ENCODE data around the gene AACS.

AACS gene

DNA sequence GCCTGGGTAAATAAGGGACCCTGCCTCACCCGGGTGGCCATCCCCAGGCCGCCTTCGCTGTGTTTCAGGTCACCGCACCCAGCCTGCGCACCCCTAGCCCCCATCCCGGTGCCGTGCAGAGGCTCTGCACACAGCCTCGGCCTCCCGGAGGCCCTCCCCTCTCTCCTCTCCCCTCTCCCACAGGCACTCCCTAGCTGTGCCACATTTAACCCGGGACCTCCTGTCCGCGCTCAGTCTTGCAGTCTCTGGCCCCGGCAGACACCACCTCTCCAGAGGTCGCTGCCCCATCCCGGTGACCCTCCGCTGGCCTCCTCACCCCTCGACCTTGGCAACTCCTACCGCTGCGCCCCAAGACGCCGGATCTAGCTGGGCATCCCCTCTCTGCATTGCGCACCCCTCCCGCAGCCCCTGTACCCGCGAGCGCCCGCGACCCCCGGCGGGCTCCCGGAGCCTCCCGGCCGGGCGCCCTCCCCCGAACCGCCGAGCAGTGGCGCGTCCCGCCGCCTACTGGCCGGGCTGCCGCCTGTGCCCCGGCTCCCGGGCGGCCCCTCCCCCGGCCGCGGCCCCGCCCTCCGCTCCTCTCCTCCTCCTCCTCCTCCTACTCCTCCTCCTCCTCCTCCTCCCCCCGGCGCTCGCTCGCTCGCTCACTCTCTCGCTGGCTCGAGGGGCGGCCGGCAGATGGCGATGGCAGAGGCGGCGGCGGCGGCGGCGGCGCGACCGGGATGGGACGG is 120.7 kb downstream of the AACS start, which contains the start of gene TMEM132B:
Gene TMEM132B, plus strand, starts transcription at position 647 of the 731 bp plus-strand sequence.
- Mint-ChIP-seq H3K27ac (no peak within 1 kb of the TSS), H3K4me1 (peaks cover 8% of the 10 kb centered on the region), H3K27me3 (peaks cover 52% of the 10 kb centered on the region), H3K36me3 (no peaks in the 10 kb centered on the region), H3K9me3 (no peaks in the 10 kb centered on the region), H3K4me3 (no peak within 1 kb of the TSS)

DNA sequence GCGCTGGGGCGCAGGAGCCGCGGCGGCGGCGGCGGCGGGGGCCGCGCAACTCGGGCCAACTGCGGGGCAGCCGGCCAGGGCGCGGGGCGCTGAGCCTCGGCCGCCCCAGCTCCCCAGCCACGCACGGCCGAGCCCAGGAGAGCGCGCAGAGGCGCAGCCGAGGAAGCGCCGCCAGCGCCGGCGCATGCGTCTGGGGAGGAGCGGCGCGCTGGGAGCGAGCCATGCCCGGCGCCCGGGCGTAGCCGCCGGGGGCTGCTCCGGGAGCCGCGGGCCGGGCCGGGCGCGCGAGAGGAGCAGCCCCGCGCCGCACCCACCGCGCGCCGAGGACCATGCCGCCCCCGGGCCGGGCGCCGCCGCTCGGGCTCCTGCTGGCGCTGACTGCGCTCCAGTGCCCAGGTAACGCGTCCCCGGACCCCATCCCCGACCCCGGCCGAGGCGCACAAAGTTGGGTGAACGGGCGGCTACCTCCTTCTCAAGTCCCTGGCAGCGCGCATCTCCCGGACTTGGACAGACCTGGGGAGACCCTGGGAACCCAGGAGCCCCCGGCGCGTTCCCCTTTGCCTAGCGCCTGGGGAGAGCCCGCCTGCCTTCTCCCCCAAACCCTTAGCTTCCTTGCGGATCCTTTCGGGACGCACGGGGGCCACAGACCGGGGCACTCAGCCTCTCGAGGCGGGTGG is 121.4 kb downstream of the AACS start:
- Mint-ChIP-seq H3K27me3 (peaks cover 47% of the 10 kb centered on the region), H3K4me1 (peaks cover 8% of the 10 kb centered on the region), H3K27ac (no peak overlapping the region), H3K4me3 (no peak overlapping the region), H3K36me3 (no peaks in the 10 kb centered on the region), H3K9me3 (no peaks in the 10 kb centered on the region)

DNA sequence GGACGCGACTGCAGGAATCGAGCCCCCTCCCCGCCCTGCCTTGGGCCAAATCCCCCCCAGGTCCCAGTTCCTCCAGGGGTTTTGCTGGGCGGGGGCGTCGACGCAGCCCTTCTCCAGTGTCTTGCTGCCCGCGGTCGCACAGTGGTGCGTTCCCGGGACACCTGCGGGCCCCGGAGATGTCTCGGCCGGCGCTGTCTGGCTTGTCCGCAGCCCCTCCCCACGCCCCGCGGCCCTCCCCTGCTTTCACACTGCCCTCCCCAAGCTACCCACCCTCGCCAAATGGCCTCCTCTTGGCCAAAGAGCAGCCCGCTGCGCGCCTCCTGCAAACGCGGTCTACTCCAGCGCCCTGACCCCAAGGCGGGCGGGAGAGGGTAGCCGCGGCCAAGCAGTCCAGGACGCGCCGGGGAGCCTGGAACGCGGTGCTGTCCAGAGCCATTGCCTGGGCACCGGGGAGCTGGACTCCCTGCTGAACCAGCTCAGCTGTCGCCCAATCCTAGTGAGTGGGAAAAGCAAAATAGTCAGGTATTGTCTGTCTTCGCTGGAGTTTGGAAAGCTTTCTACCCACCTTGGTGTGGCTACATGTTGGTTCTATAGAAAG is 122.0 kb downstream of the AACS start:
- peaks cover 49% of the 10 kb centered on the region for H3K27me3 Mint-ChIP-seq
- no peaks in the 10 kb centered on the region for H3K36me3 Mint-ChIP-seq
- H3K4me3 Mint-ChIP-seq, result no peak overlapping the region
- H3K4me1 Mint-ChIP-seq, result peaks cover 8% of the 10 kb centered on the region
- H3K27ac Mint-ChIP-seq, result no peak overlapping the region
- H3K9me3 Mint-ChIP-seq, result no peaks in the 10 kb centered on the region

DNA sequence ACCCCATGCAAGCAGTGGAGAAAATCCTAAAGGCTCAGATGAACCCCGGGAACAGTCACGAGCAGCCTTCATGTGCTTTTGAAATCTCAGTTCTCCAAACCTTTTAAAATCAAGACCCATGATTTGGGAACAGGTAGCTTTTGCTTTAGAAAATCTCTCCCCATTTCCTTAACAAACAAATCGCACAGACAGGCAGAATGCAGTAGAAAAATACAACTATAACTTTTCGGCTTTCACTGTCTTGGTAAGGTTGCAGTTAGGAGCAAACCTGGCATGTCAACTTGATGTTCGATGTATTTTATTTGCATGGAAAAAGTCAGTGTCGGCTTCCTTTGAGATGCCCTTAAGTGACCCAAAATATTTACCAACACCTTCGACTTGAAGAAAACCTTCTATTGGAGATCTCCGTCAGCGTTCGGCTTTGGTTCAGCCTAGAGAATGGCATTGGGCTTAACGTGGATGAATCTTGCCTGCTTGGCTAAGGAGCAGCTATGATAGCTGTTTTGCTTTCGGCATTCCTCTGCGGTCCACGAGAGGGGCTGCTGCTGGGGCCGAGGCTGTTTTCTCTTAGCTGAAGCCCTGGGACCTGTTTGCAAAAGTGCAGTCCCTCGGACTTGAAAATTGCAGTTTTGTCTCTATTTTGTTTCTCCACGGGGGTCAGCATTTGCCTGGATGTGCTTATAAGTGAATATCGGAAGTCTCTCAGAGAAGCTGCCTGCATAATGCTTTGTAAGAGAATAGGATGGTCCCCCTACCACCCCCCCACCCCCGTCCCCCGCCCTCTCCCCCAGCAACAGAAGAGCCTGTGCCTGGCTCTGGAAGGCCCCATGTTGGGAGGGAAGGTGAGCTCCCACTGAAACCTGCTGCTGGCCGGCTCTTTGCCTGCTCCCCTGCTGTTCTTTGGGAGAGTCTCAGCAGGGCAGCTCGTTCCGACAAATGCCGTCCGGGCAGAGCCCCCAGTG is 122.8 kb downstream of the AACS start:
- Mint-ChIP-seq H3K27ac (no peak overlapping the region), H3K9me3 (no peaks in the 10 kb centered on the region), H3K27me3 (peaks cover 52% of the 10 kb centered on the region), H3K4me3 (no peak overlapping the region), H3K4me1 (peaks cover 8% of the 10 kb centered on the region), H3K36me3 (no peaks in the 10 kb centered on the region)

DNA sequence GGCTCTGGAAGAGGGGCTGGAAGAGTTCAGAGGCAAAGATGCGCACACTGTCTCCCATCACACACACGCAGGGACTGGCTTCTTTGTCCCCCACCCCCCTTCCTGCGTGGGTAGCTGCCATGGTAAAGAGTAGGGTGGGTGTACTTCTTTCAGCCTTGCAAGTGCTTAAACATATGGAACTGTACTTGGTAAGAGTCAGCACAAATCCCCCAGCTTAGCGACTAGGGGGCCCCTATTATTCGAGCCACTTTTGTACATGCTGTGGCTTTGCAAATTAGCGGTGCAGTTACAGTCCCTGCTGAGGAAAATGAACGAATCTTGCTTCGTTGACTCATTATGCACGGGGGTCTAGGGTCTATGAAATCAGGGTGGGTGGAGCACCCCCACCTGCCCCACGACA is 123.8 kb downstream of the AACS start:
- H3K27me3 Mint-ChIP-seq, result peaks cover 52% of the 10 kb centered on the region
- no peaks in the 10 kb centered on the region for H3K9me3 Mint-ChIP-seq
- H3K27ac Mint-ChIP-seq, result no peak overlapping the region
- no peak overlapping the region for H3K4me3 Mint-ChIP-seq
- peaks cover 5% of the 10 kb centered on the region for H3K4me1 Mint-ChIP-seq
- no peaks in the 10 kb centered on the region for H3K36me3 Mint-ChIP-seq

DNA sequence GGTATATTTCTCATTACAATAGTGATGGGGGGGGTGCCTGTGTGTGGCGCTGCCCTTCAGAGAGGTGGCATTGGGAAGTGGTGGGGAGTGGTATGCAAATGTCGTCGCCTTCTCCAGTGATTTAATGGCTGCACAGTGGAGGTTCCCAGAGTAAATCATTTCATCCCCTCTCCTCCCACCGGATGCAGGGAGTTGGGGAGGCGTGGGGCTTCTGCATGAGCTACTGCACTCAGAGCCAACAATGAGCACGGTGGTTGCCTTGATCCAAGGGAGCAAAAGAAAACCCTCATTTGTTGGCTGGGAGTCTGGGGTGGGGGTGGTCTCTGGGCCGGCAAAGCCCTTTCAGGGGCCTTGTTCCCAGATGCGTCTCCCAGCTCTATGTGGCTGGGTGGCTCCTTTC is 124.3 kb downstream of the AACS start:
- no peak overlapping the region for H3K4me3 Mint-ChIP-seq
- peaks cover 5% of the 10 kb centered on the region for H3K4me1 Mint-ChIP-seq
- no peaks in the 10 kb centered on the region for H3K36me3 Mint-ChIP-seq
- H3K27me3 Mint-ChIP-seq, result peaks cover 49% of the 10 kb centered on the region
- H3K9me3 Mint-ChIP-seq, result no peaks in the 10 kb centered on the region
- no peak overlapping the region for H3K27ac Mint-ChIP-seq

DNA sequence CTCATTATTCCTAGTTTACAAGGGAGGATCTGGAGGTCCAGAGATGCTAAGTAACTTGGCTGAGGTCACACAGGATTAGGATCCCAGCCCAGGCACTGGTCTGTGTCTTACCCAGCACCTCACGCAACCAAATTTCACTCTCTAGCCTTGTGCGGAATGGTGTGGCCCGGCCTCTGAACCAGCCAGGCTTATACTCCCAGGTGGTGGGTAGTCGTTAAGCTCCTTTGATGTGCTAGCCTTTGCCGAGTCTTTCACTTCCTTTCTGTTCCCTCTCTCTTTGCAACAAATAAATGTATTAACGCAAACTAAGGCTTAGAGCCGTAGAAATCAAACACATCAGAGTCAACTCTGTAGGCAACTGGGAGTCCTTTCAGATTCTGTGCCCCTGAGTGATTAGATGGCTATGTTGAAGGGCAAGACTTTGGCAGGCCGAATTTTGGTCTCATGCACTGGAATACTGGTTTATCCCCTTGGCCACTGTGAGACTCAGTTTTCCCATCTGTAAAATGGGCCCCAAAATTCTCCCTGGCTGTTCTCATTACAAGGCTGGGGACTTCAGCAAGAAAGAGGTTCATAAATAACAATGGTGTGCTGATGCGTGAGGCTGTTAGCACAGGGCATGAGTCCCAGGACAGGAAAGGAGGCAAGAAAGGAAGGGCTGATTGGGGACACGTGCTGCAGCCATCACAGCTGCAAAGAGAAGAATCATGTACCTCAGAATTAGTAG is 126.3 kb downstream of the AACS start:
- peaks cover 41% of the 10 kb centered on the region for H3K27me3 Mint-ChIP-seq
- peaks cover 5% of the 10 kb centered on the region for H3K4me1 Mint-ChIP-seq
- H3K9me3 Mint-ChIP-seq, result no peaks in the 10 kb centered on the region
- H3K36me3 Mint-ChIP-seq, result no peaks in the 10 kb centered on the region
- H3K27ac Mint-ChIP-seq, result no peak overlapping the region
- H3K4me3 Mint-ChIP-seq, result no peak overlapping the region

DNA sequence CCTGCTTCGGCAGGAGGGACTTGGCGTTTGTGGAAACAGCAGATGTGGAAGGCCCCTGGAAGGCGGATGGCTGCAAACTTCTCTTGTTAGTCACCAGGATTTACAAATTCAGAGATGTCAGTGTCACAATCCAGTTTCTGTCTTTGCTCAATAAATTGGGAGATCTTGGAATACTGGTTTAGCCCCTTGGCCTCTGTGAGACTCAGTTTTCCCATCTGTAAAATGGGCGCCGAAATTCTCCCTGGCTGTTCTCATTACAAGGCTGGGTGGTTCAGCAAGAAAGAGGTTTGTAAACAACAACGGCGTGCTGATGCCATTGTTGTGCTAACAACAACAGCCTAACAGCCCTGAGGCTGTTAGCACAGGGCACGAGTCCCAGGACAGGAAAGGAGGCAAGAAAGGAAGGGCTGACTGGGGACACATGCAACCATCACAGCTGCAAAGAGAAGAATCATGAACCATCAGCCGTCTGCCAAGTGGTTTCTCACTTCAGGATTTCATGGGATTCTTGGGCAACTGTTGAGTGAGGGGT is 127.5 kb downstream of the AACS start:
- H3K4me1 Mint-ChIP-seq, result peaks cover 2% of the 10 kb centered on the region
- no peak overlapping the region for H3K4me3 Mint-ChIP-seq
- no peak overlapping the region for H3K27ac Mint-ChIP-seq
- H3K9me3 Mint-ChIP-seq, result no peaks in the 10 kb centered on the region
- peaks cover 38% of the 10 kb centered on the region for H3K27me3 Mint-ChIP-seq
- no peaks in the 10 kb centered on the region for H3K36me3 Mint-ChIP-seq
